Measurements from ENCODE around the gene GPBAR1. TPM values are rescaled to one million over a fixed set of nuclear protein-coding genes. Genes with fewer than 3 reads are reported as not detected.

GPBAR1 gene
- polyA plus RNA-seq, 1 of the 3 experiments (the other 2 are of a cell fraction): 0.13 TPM

GRCh38 chr2:218265626-218266025, 4.8 kb downstream of the GPBAR1 start:
- no peak overlapping the region for H3K9ac ChIP-seq
- H3K4me2 ChIP-seq: no peak overlapping the region
- peaks cover 33% of the 10 kb centered on the region for H3K79me2 ChIP-seq (ENCODE audit: insufficient read depth)
- no peaks in the 10 kb centered on the region for H3K9me2 ChIP-seq
- TF ChIP-seq MEF2A (IDR thresholded peaks at IDR 0.05; ENCODE audit: borderline replicate concordance, low read depth): no peak
- no peak for TF ChIP-seq RAD21 (IDR thresholded peaks at IDR 0.05; ENCODE audit: low read length)
- no peak for TF ChIP-seq GATA2 (CRISPR knock-in tag; IDR thresholded peaks at IDR 0.05)
- no peak for TF ChIP-seq ZBTB33 (IDR thresholded peaks at IDR 0.05; ENCODE audit: borderline replicate concordance, low read depth)
- TF ChIP-seq USF2 (IDR thresholded peaks at IDR 0.05; ENCODE audit: borderline replicate concordance, low read depth, low read length): no peak
- TF ChIP-seq NRF1 (IDR thresholded peaks at IDR 0.05; ENCODE audit: low read depth, low read length): no peak
- no peak for TF ChIP-seq TCF12 (IDR thresholded peaks at IDR 0.05)
- TF ChIP-seq EP300 (IDR thresholded peaks at IDR 0.05; ENCODE audit: borderline replicate concordance in 1 of 2, low read depth in 1 of 2, low read length in 1 of 2): no peak
- no peak for TF ChIP-seq MAX (IDR thresholded peaks at IDR 0.05; ENCODE audit: low read depth)
- no peak for TF ChIP-seq CHD2 (IDR thresholded peaks at IDR 0.05; ENCODE audit: low read length, partially characterized antibody)
- no peak for TF ChIP-seq FOXJ3 (CRISPR knock-in tag; IDR thresholded peaks at IDR 0.05)
- no peak for TF ChIP-seq RCOR1 (IDR thresholded peaks at IDR 0.05; ENCODE audit: low read length)
- TF ChIP-seq SMC3 (IDR thresholded peaks at IDR 0.05; ENCODE audit: low read depth, low read length): no peak
- no peak for TF ChIP-seq FOSL2 (IDR thresholded peaks at IDR 0.05; ENCODE audit: borderline replicate concordance, low read depth)
- no peak for TF ChIP-seq EZH2phosphoT487 (IDR thresholded peaks at IDR 0.05; ENCODE audit: borderline replicate concordance, low read depth)
- TF ChIP-seq YY1 (IDR thresholded peaks at IDR 0.05; ENCODE audit: low read depth): no peak
- TF ChIP-seq GABPA (IDR thresholded peaks at IDR 0.05; ENCODE audit: low read depth): no peak
- TF ChIP-seq PBX3 (IDR thresholded peaks at IDR 0.05): no peak
- no peaks in the 10 kb centered on the region for H3F3A ChIP-seq (replicated peaks; ENCODE audit: insufficient read depth)
- H3K27ac ChIP-seq (ENCODE audit: low read depth in 2 of 2, low read length in 1 of 2): no peak overlapping the region
- DNase-seq: no peak
- H3K4me1 ChIP-seq (ENCODE audit: control insufficient read depth in 1 of 2, insufficient read depth in 2 of 2, low read depth in 1 of 2, low read length in 1 of 2): peaks cover 0 to 34% of the 10 kb centered on the region in 2 experiments; a peak in 2 of 4 replicates
- H2AFZ ChIP-seq (ENCODE audit: low read depth): no peak overlapping the region
- POLR2A ChIA-PET: interaction anchor here (1.2 kb wide), 1 partner anchor 10 kb away, joined by 3 read pairs; no protein-coding TSS in a partner anchor
- H3K27me3 ChIP-seq (ENCODE audit: insufficient read depth): no peaks in the 10 kb centered on the region
- H3K36me3 ChIP-seq (replicated peaks in 1 of 2; ENCODE audit: control insufficient read depth in 1 of 2, insufficient read depth in 2 of 2, low read length in 1 of 2): peaks cover 11 to 48% of the 10 kb centered on the region in 2 experiments
- WGBS (ENCODE audit: low lambda C conversion rate): 92% methylated on average over 8 of the region's 8 CpGs
- CTCF ChIA-PET: no interaction called here
- no peak overlapping the region for H3K4me3 ChIP-seq (ENCODE audit: low read depth in 2 of 2, low read length in 1 of 2)
- peaks cover 6% of the 10 kb centered on the region; the same call in 1 of the 2 replicates for H4K20me1 ChIP-seq (ENCODE audit: insufficient read depth)
- H3K9me3 ChIP-seq: no peaks in the 10 kb centered on the region

All from SK-N-SH (cell line).